HepG2 (cell line): ENCODE data around the gene CELSR2. TPM values are rescaled to one million over a fixed set of nuclear protein-coding genes. Genes with fewer than 3 reads are reported as not detected.
A peak's percentile ranks its signal among the peaks of the same experiment; 100 is the strongest.

Experiments used
- AGO2 ChIP-seq: fragments of 200-400 bp; formaldehyde crosslinking; optimal IDR thresholded peaks from 2 replicates; pipeline ENCODE3; 2017; ENCODE audit warnings: mild to moderate bottlenecking, low read depth, low read length, moderate library complexity
- MAFK ChIP-seq, 2 experiments: IDR thresholded peaks in 1 of 2; conservative IDR thresholded peaks in 1 of 2; 2 replicates each; pipeline ENCODE4 v1.6.1; 2011; ENCODE audit warnings: improper control_type of control experiment in 2 of 2, low read length in 2 of 2
- PHF5A ChIP-seq: IDR thresholded peaks from one replicate; pipeline ENCODE4 v1.6.1; 2018; ENCODE audit warnings: low read depth, missing genetic modification reagents; ENCODE audit not compliant: unreplicated experiment
- POLR2A ChIP-seq, 2 experiments: IDR thresholded peaks; 2 replicates each; pipeline ENCODE4 v1.6.1; 2011; ENCODE audit warnings: low read depth in 2 of 2, low read length in 2 of 2, mild to moderate bottlenecking in 1 of 2, moderate library complexity in 1 of 2; ENCODE audit not compliant: insufficient read depth in 1 of 2
- RFX1 ChIP-seq: fragments of 450-650 bp; IDR thresholded peaks from 2 replicates; pipeline ENCODE4 v1.6.1; 2017
- RXRB ChIP-seq: IDR thresholded peaks from 2 replicates; pipeline ENCODE4 v1.6.1; 2016; ENCODE audit warnings: borderline replicate concordance, missing genetic modification reagents, missing compliant biosample characterization
- SMAD9 ChIP-seq: sonication (generic); formaldehyde crosslinking; IDR thresholded peaks from 2 replicates; pipeline ENCODE4 v1.5.1; 2020; ENCODE audit warnings: mild to moderate bottlenecking, missing genetic modification reagents
- SRSF4 ChIP-seq: fragments of 200-400 bp; formaldehyde crosslinking; IDR thresholded peaks from one replicate; pipeline ENCODE4 v1.6.1; 2018; ENCODE audit warnings: mild to moderate bottlenecking, low read depth, low read length, moderate library complexity; ENCODE audit not compliant: poor library complexity, severe bottlenecking
- ZNF17 ChIP-seq: sonication (generic); formaldehyde crosslinking; IDR thresholded peaks from 2 replicates; pipeline ENCODE4 v1.5.0; 2020; ENCODE audit warnings: mild to moderate bottlenecking, missing genetic modification reagents
- ZNF205 ChIP-seq: IDR thresholded peaks from 2 replicates; pipeline ENCODE4 v1.6.1; 2018; ENCODE audit warnings: missing biosample characterization, missing genetic modification reagents
- ZNF333 ChIP-seq: sonication (generic); formaldehyde crosslinking; IDR thresholded peaks from 2 replicates; pipeline ENCODE4 v1.4.0; 2020; ENCODE audit warnings: mild to moderate bottlenecking, missing genetic modification reagents, borderline replicate concordance
- ZNF557 ChIP-seq: sonication (generic); formaldehyde crosslinking; IDR thresholded peaks from 2 replicates; pipeline ENCODE4 v1.4.0; 2020; ENCODE audit warnings: missing genetic modification reagents
- ZNF660 ChIP-seq: sonication (generic); formaldehyde crosslinking; IDR thresholded peaks from 2 replicates; pipeline ENCODE4 v1.5.1; 2020; ENCODE audit warnings: mild to moderate bottlenecking, low read depth, missing genetic modification reagents, borderline replicate concordance
- ZNF720 ChIP-seq: sonication (generic); formaldehyde crosslinking; IDR thresholded peaks from 2 replicates; pipeline ENCODE4 v1.4.0; 2020; ENCODE audit warnings: missing genetic modification reagents
- ZNF761 ChIP-seq: sonication (generic); formaldehyde crosslinking; conservative IDR thresholded peaks from 2 replicates; pipeline ENCODE4 v1.4.0; 2020; ENCODE audit warnings: mild to moderate bottlenecking, missing genetic modification reagents
- ZNF883 ChIP-seq: sonication (generic); formaldehyde crosslinking; IDR thresholded peaks from 2 replicates; pipeline ENCODE4 v1.5.1; 2020; ENCODE audit warnings: mild to moderate bottlenecking, missing genetic modification reagents; ENCODE audit errors: not compliant biosample characterization
- polyA plus RNA-seq, 8 experiments: library from polyadenylated mRNA; depleted of rRNA in 3 of 8; stranded (reverse) in 7 of 8; unstranded in 1 of 8; fragments of >200 nt; fragmentation: Illumina TruSeq in 4 of 8; extraction: Trizol in 4 of 8; gene quantifications; 2 replicates each; pipeline versions ENCODE4 v1.2.1 to v1.2.3, GENCODE V29; 2011 to 2016; ENCODE audit warnings: low read depth in 4 of 8, missing spikeins in 1 of 8, mixed read lengths in 1 of 8; ENCODE audit not compliant: insufficient read depth in 1 of 8
- total RNA-seq, 5 experiments: library from RNA; depleted of rRNA; stranded (reverse); fragments of >200 nt; fragmentation: Illumina TruSeq; extraction: Trizol; gene quantifications; 2 replicates each; pipeline ENCODE4 v1.2.3, GENCODE V29; 2016; ENCODE audit warnings: low read depth in 1 of 5
- TF ChIP-seq, protein P1 (sequence below): IDR thresholded peaks from 2 replicates; pipeline ENCODE4 v1.6.1; 2016
- TF ChIP-seq, protein P2 (sequence below): IDR thresholded peaks from 2 replicates; pipeline ENCODE4 v1.6.1; 2012; ENCODE audit warnings: low read length, improper control_type of control experiment
- TF ChIP-seq, protein P3 (sequence below): sonication (generic); formaldehyde crosslinking; IDR thresholded peaks from 2 replicates; pipeline ENCODE4 v1.5.1; 2020; ENCODE audit warnings: mild to moderate bottlenecking, missing genetic modification reagents, borderline replicate concordance

Gene CELSR2
- total and polyA plus RNA-seq, 2 of the 13 experiments (the other 11 are each of a cell fraction or from before 2014, with no cell fraction given) = 4.0 to 6.6 TPM

DNA sequence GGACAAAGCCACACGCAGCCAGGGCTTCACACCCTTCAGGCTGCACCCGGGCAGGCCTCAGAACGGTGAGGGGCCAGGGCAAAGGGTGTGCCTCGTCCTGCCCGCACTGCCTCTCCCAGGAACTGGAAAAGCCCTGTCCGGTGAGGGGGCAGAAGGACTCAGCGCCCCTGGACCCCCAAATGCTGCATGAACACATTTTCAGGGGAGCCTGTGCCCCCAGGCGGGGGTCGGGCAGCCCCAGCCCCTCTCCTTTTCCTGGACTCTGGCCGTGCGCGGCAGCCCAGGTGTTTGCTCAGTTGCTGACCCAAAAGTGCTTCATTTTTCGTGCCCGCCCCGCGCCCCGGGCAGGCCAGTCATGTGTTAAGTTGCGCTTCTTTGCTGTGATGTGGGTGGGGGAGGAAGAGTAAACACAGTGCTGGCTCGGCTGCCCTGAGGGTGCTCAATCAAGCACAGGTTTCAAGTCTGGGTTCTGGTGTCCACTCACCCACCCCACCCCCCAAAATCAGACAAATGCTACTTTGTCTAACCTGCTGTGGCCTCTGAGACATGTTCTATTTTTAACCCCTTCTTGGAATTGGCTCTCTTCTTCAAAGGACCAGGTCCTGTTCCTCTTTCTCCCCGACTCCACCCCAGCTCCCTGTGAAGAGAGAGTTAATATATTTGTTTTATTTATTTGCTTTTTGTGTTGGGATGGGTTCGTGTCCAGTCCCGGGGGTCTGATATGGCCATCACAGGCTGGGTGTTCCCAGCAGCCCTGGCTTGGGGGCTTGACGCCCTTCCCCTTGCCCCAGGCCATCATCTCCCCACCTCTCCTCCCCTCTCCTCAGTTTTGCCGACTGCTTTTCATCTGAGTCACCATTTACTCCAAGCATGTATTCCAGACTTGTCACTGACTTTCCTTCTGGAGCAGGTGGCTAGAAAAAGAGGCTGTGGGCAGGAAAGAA is 25.5 kb downstream of the CELSR2 start (continued):
- no peak for TF ChIP-seq PHF5A
- TF ChIP-seq, protein P1, sequence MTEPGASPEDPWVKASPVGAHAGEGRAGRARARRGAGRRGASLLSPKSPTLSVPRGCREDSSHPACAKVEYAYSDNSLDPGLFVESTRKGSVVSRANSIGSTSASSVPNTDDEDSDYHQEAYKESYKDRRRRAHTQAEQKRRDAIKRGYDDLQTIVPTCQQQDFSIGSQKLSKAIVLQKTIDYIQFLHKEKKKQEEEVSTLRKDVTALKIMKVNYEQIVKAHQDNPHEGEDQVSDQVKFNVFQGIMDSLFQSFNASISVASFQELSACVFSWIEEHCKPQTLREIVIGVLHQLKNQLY (CRISPR knock-in tag) = peak; percentile 57; the same call in 1 of the 2 replicates
- peak; percentile 78 for TF ChIP-seq AGO2
- TF ChIP-seq ZNF660 (CRISPR knock-in tag) = no peak
- TF ChIP-seq, protein P2, sequence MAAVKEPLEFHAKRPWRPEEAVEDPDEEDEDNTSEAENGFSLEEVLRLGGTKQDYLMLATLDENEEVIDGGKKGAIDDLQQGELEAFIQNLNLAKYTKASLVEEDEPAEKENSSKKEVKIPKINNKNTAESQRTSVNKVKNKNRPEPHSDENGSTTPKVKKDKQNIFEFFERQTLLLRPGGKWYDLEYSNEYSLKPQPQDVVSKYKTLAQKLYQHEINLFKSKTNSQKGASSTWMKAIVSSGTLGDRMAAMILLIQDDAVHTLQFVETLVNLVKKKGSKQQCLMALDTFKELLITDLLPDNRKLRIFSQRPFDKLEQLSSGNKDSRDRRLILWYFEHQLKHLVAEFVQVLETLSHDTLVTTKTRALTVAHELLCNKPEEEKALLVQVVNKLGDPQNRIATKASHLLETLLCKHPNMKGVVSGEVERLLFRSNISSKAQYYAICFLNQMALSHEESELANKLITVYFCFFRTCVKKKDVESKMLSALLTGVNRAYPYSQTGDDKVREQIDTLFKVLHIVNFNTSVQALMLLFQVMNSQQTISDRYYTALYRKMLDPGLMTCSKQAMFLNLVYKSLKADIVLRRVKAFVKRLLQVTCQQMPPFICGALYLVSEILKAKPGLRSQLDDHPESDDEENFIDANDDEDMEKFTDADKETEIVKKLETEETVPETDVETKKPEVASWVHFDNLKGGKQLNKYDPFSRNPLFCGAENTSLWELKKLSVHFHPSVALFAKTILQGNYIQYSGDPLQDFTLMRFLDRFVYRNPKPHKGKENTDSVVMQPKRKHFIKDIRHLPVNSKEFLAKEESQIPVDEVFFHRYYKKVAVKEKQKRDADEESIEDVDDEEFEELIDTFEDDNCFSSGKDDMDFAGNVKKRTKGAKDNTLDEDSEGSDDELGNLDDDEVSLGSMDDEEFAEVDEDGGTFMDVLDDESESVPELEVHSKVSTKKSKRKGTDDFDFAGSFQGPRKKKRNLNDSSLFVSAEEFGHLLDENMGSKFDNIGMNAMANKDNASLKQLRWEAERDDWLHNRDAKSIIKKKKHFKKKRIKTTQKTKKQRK = no peak
- no peak for TF ChIP-seq ZNF333 (CRISPR knock-in tag)
- no peak for TF ChIP-seq ZNF720 (CRISPR knock-in tag)
- TF ChIP-seq ZNF205 (CRISPR knock-in tag) = peak; percentile 77; the same call in 1 of the 2 replicates
- no peak for TF ChIP-seq SMAD9 (CRISPR knock-in tag)
- TF ChIP-seq ZNF761 (CRISPR knock-in tag) = no peak
- TF ChIP-seq RXRB = peak; percentile 59; the same call in 1 of the 2 replicates
- TF ChIP-seq MAFK (conservative IDR thresholded peaks at IDR 0.05 in 1 of 2, IDR thresholded peaks at IDR 0.05 in 1 of 2; ENCODE audit: low read length in 2 of 2) = no peak
- TF ChIP-seq, protein P3, sequence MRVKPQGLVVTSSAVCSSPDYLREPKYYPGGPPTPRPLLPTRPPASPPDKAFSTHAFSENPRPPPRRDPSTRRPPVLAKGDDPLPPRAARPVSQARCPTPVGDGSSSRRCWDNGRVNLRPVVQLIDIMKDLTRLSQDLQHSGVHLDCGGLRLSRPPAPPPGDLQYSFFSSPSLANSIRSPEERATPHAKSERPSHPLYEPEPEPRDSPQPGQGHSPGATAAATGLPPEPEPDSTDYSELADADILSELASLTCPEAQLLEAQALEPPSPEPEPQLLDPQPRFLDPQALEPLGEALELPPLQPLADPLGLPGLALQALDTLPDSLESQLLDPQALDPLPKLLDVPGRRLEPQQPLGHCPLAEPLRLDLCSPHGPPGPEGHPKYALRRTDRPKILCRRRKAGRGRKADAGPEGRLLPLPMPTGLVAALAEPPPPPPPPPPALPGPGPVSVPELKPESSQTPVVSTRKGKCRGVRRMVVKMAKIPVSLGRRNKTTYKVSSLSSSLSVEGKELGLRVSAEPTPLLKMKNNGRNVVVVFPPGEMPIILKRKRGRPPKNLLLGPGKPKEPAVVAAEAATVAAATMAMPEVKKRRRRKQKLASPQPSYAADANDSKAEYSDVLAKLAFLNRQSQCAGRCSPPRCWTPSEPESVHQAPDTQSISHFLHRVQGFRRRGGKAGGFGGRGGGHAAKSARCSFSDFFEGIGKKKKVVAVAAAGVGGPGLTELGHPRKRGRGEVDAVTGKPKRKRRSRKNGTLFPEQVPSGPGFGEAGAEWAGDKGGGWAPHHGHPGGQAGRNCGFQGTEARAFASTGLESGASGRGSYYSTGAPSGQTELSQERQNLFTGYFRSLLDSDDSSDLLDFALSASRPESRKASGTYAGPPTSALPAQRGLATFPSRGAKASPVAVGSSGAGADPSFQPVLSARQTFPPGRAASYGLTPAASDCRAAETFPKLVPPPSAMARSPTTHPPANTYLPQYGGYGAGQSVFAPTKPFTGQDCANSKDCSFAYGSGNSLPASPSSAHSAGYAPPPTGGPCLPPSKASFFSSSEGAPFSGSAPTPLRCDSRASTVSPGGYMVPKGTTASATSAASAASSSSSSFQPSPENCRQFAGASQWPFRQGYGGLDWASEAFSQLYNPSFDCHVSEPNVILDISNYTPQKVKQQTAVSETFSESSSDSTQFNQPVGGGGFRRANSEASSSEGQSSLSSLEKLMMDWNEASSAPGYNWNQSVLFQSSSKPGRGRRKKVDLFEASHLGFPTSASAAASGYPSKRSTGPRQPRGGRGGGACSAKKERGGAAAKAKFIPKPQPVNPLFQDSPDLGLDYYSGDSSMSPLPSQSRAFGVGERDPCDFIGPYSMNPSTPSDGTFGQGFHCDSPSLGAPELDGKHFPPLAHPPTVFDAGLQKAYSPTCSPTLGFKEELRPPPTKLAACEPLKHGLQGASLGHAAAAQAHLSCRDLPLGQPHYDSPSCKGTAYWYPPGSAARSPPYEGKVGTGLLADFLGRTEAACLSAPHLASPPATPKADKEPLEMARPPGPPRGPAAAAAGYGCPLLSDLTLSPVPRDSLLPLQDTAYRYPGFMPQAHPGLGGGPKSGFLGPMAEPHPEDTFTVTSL (CRISPR knock-in tag) = no peak
- TF ChIP-seq ZNF557 (CRISPR knock-in tag) = 0 out of 2 replicates have a peak, but pooled peaks have one; percentile 91
- no peak for TF ChIP-seq SRSF4
- TF ChIP-seq ZNF883 = no peak
- no peak for TF ChIP-seq RFX1
- TF ChIP-seq POLR2A (IDR thresholded peaks at IDR 0.05; ENCODE audit: insufficient read depth in 1 of 2, low read depth in 2 of 2, low read length in 2 of 2) = peak in 1 of 2 experiments; percentile 26; a peak in 1 of 4 replicates
- TF ChIP-seq ZNF17 = no peak
